BJ (cell line): Measurements from ENCODE around the gene IGFBPL1. TPM values are rescaled to one million over a fixed set of nuclear protein-coding genes. Genes with fewer than 3 reads are reported as not detected.

Experiments
- CTCF ChIA-PET: fragments of 350-600 bp; formaldehyde crosslinking; extraction: SDS; loops from one replicate; lab custom pipeline; 2021; ENCODE audit warnings: antibody characterized with exemption, inconsistent platforms; lab: Yijun Ruan, JAX
- POLR2A ChIA-PET: fragments of 300-600 bp; sonication (Branson Sonifier 250); formaldehyde crosslinking; extraction: SDS; loops from one replicate; lab custom pipeline; 2021; ENCODE audit warnings: antibody characterized with exemption; lab: Charles Lee
- DNase-seq: peaks from one replicate; pipeline ENCODE4 v3.0.0-alpha.2; 2011; ENCODE audit warnings: low read depth
- H3K27me3 ChIP-seq: 2 replicates; pipeline ENCODE4 v1.6.0; 2011; ENCODE audit warnings: low read length; ENCODE audit not compliant: control insufficient read depth, insufficient read depth
- H3K36me3 ChIP-seq: 2 replicates; pipeline ENCODE4 v1.5.1; 2011; ENCODE audit warnings: low read length; ENCODE audit not compliant: control insufficient read depth, insufficient read depth
- H3K4me3 ChIP-seq: 2 replicates; pipeline ENCODE4 v1.5.1; 2011; ENCODE audit warnings: low read depth, mild to moderate bottlenecking, control low read depth, low read length
- CTCF ChIP-seq: IDR thresholded peaks from 2 replicates; pipeline ENCODE4 v1.5.1; 2011; ENCODE audit warnings: low read depth, mild to moderate bottlenecking, control low read depth, inconsistent platforms, low read length, moderate library complexity; ENCODE audit not compliant: insufficient read depth
- polyA plus RNA-seq: library from polyadenylated mRNA; depleted of rRNA; stranded (reverse); fragments of >200 nt; gene quantifications from 2 replicates; pipeline ENCODE4 v1.2.3, GENCODE V29; 2011

IGFBPL1 gene
- polyA plus RNA-seq, 1 experiment = 0.37 TPM

- peak; percentile 45 for TF ChIP-seq CTCF
- Histone ChIP-seq H3K4me3 (no peak overlapping the region), H3K27me3 (peaks cover 13% of the 10 kb centered on the region), H3K36me3 (no peaks in the 10 kb centered on the region)
- POLR2A ChIA-PET = no interaction called here
- CTCF ChIA-PET = interaction anchor here (0.6 to 3.5 kb wide), 5 partner anchors 11 to 26 kb away, joined by 3 to 36 read pairs (median 6); no protein-coding TSS in a partner anchor
- no peak for DNase-seq
Observed at GRCh38 chr9:38417003-38417945, 7.0 kb downstream of the IGFBPL1 start.

- peaks cover 13% of the 10 kb centered on the region for H3K27me3 ChIP-seq
- POLR2A ChIA-PET = no interaction called here
- TF ChIP-seq CTCF = no peak
- CTCF ChIA-PET = interaction anchor here (0.6 to 3.5 kb wide), 5 partner anchors 12 to 26 kb away, joined by 3 to 36 read pairs (median 6); no protein-coding TSS in a partner anchor
- no peak overlapping the region for H3K4me3 ChIP-seq
- no peaks in the 10 kb centered on the region for H3K36me3 ChIP-seq
- DNase-seq = no peak
Observed at GRCh38 chr9:38416461-38416860, 7.8 kb downstream of the IGFBPL1 start.

- DNase-seq = no peak
- CTCF ChIA-PET = interaction anchor here (2.0 to 3.5 kb wide), 2 partner anchors 15 to 17 kb away, joined by 6 to 36 read pairs; no protein-coding TSS in a partner anchor
- Histone ChIP-seq H3K36me3 (no peaks in the 10 kb centered on the region), H3K27me3 (peaks cover 12% of the 10 kb centered on the region), H3K4me3 (no peak overlapping the region)
- no peak for TF ChIP-seq CTCF
- POLR2A ChIA-PET = no interaction called here
Observed at GRCh38 chr9:38415856-38416255, 8.4 kb downstream of the IGFBPL1 start.

- CTCF ChIA-PET = no interaction called here
Observed at GRCh38 chr9:38414040-38414723, 10.1 kb downstream of the IGFBPL1 start.

More at GRCh38 chr9:38414040-38414723, 10.1 kb downstream of the IGFBPL1 start:
- no peak for DNase-seq
- POLR2A ChIA-PET = no interaction called here
- Histone ChIP-seq H3K36me3 (no peaks in the 10 kb centered on the region), H3K27me3 (peaks cover 14% of the 10 kb centered on the region), H3K4me3 (no peak overlapping the region)
- no peak for TF ChIP-seq CTCF
